GM12874 (cell line): Measurements from ENCODE around the gene TMPRSS13.

Source experiments
- TF ChIP-seq, protein P1 (sequence below): IDR thresholded peaks from 2 replicates; pipeline ENCODE4 v1.5.1; 2011; ENCODE audit warnings: low read depth, mild to moderate bottlenecking, control low read depth, low read length, moderate library complexity; ENCODE audit not compliant: insufficient read depth

Gene TMPRSS13

DNA sequence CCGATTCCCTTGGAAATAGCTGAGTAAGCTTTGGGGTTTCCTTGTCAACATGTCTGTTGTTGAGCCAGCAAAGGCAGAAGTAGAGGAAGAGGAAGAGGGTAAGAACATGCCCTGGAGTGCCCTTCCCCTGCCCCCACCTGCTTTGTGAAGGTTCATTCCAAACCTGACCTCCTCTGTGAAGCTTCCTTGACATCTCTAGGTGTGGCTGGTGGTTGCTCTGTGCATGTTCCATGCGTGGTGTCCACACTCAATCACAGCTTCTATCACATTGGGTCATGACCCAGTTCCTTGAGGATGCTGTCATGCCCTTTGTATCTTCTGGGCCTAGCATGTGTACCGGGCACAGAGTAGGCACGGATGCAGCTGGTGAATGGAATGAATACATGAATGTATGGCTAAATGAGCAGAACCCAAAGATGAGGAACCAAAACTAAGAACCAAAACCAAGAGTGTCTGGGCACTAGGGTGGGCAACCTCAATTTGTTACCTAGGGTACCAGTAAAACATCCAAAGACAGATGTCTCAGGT, 29.0 kb downstream of the TMPRSS13 start:
- TF ChIP-seq, protein P1, sequence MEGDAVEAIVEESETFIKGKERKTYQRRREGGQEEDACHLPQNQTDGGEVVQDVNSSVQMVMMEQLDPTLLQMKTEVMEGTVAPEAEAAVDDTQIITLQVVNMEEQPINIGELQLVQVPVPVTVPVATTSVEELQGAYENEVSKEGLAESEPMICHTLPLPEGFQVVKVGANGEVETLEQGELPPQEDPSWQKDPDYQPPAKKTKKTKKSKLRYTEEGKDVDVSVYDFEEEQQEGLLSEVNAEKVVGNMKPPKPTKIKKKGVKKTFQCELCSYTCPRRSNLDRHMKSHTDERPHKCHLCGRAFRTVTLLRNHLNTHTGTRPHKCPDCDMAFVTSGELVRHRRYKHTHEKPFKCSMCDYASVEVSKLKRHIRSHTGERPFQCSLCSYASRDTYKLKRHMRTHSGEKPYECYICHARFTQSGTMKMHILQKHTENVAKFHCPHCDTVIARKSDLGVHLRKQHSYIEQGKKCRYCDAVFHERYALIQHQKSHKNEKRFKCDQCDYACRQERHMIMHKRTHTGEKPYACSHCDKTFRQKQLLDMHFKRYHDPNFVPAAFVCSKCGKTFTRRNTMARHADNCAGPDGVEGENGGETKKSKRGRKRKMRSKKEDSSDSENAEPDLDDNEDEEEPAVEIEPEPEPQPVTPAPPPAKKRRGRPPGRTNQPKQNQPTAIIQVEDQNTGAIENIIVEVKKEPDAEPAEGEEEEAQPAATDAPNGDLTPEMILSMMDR: no peak

GRCh38 chr11:117898059-117898458, 31.1 kb downstream of the TMPRSS13 start:
- TF ChIP-seq, protein P1: no peak

DNA sequence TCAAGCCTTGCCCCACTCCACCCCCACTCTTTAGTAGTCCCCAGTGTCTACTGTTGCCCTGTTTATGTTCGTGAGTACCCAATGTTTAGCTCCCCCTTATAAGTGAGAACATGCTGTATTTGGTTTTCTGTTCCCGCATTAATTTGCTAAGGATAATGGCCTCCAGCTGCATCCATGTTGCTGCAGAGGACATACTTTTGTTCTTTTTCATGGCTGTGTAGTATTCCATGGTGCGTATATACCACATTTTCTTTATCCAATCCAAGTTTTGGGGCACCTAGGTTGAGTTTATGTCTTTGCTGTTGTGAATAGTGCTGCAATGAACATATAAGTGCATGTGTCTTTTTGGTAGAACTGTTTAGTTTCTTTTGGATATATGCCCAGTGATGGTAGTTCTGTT, 36.6 kb downstream of the TMPRSS13 start:
- TF ChIP-seq, protein P1: no peak

DNA sequence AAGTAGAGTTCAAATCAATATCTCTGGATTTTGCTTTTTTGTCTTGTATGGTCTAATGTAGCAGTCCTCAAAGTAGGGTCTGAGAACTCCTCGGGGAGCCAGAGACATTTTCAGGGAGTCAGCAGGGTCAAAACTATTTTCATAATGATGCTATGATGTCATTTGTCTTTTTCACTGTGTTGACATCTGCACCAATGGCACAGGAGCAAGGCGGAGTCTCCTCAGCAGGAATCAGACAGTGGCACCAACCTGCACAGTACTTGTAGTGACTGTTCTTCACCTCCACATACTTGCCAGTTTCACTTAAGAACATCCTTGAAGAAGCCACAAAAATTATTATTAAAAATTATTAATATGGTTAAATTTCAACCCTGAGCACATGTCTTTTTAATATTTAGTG, 37.8 kb downstream of the TMPRSS13 start:
- TF ChIP-seq, protein P1: no peak

GRCh38 chr11:117888139-117888566, 41.0 kb downstream of the TMPRSS13 start:
- TF ChIP-seq, protein P1: no peak

GRCh38 chr11:117887431-117888138, 41.6 kb downstream of the TMPRSS13 start:
- TF ChIP-seq, protein P1: no peak

DNA sequence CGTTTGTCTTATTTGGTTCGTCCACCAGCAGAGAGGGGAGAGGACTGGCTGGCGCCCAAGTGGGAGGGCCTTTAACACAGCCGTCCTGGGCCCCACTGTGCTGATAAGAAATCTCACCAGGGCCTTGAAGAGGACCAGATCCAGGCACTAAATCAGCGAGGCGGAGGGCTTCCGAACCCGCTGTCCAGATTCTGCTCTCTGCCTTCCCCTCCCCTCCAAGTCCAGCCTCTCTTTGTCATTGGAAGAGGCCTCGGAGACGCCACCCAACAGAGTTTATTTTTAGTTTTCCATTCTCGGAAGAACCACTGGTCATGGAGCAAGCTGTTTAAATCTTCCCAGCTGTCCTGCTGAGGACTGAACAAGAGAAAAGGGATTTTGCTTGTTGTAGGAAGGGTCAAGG, 43.4 kb downstream of the TMPRSS13 start:
- TF ChIP-seq, protein P1: no peak
